ENCODE results near the gene CNTNAP2.

Gene CNTNAP2

GRCh38 chr7:147240468-147240867, 1123.9 kb downstream of the CNTNAP2 start:
- 94% methylated on average over 3 of the region's 5 CpGs for WGBS (ENCODE audit: insufficient coverage)
- Histone ChIP-seq H3K36me3 (ENCODE audit: control insufficient read depth in 4 of 4, insufficient read depth in 4 of 4, low read length in 3 of 4) (no peaks in the 10 kb centered on the region), H3K4me3 (ENCODE audit: control insufficient read depth in 1 of 7, extremely low read depth in 1 of 7, insufficient read depth in 4 of 7, low read depth in 2 of 7, low read length in 6 of 7) (no peak overlapping the region), H3K27ac (ENCODE audit: insufficient read depth in 1 of 2, low read depth in 1 of 2, low read length in 2 of 2, poor library complexity in 1 of 2, severe bottlenecking in 2 of 2) (no peak overlapping the region), H3K27me3 (replicated peaks in 2 of 5; ENCODE audit: control insufficient read depth in 4 of 5, insufficient read depth in 5 of 5, low read length in 4 of 5) (no peaks in the 10 kb centered on the region), H3K4me1 (ENCODE audit: control extremely low read depth in 1 of 4, control insufficient read depth in 4 of 4, insufficient read depth in 4 of 4, low read length in 3 of 4) (no peaks in the 10 kb centered on the region), H3K9me3 (ENCODE audit: control extremely low read depth in 1 of 5, control insufficient read depth in 4 of 5, insufficient read depth in 2 of 5, low read depth in 1 of 5, low read length in 4 of 5) (no peaks in the 10 kb centered on the region)
- CTCF ChIA-PET, result no interaction called here
- POLR2A ChIA-PET, result no interaction called here
- no peak for DNase-seq

DNA sequence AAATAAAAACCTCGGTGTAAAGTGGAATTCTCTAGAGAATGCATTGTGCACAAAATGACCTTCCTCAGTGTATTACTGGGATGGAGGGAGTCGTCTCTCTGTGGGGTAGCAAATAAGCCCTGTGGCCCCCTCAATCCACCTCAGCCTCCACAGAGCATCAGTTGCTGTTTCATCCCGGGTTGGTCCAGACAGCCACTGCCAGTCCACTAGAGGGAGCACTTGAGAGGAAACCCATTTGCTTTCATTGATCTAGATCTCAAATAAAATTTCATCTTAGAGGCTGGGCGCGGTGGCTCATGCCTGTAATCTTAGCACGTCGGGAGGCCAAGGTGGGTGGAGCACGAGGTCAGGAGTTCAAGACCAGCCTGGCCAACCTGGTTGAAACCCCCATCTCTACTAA, 1128.7 kb downstream of the CNTNAP2 start:
- no peaks in the 10 kb centered on the region for H3K27me3 ChIP-seq (replicated peaks in 2 of 5; ENCODE audit: control insufficient read depth in 4 of 5, insufficient read depth in 5 of 5, low read length in 4 of 5)
- no peak overlapping the region for H3K4me3 ChIP-seq (ENCODE audit: control insufficient read depth in 1 of 7, extremely low read depth in 1 of 7, insufficient read depth in 4 of 7, low read depth in 2 of 7, low read length in 6 of 7)
- ChIA-PET CTCF (no interaction called here), POLR2A (no interaction called here)
- DNase-seq, result peak; percentile 48 to 70 (median 63)
- H3K4me1 ChIP-seq (ENCODE audit: control extremely low read depth in 1 of 4, control insufficient read depth in 4 of 4, insufficient read depth in 4 of 4, low read length in 3 of 4), result no peaks in the 10 kb centered on the region
- H3K27ac ChIP-seq (ENCODE audit: insufficient read depth in 1 of 2, low read depth in 1 of 2, low read length in 2 of 2, poor library complexity in 1 of 2, severe bottlenecking in 2 of 2), result no peak overlapping the region
- WGBS (ENCODE audit: insufficient coverage), result 56% methylated on average over 6 of the region's 8 CpGs
- H3K36me3 ChIP-seq (ENCODE audit: control insufficient read depth in 4 of 4, insufficient read depth in 4 of 4, low read length in 3 of 4), result no peaks in the 10 kb centered on the region
- H3K9me3 ChIP-seq (ENCODE audit: control extremely low read depth in 1 of 5, control insufficient read depth in 4 of 5, insufficient read depth in 2 of 5, low read depth in 1 of 5, low read length in 4 of 5), result no peaks in the 10 kb centered on the region

DNA sequence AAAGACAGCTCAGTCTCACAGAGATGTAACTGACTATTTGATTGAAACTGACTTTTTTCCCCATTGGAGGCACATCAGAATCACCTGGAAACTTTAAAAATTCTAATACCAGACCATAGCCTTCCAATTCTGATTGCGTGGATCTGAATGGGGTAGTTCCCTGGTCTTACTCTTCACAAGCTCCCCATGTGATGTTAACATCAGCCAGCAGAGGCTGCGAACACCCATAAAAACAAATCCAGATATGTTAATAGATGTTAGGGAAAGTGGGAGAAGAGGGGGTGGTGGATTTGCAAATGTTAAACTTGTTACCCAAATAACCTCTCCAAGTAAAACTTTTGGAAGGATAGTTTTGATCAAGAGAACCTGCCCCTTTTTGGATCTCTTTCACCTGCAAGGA, 1133.4 kb downstream of the CNTNAP2 start:
- no peaks in the 10 kb centered on the region for H3K27me3 ChIP-seq (replicated peaks in 2 of 5; ENCODE audit: control insufficient read depth in 4 of 5, insufficient read depth in 5 of 5, low read length in 4 of 5)
- POLR2A ChIA-PET, result no interaction called here
- H3K9me3 ChIP-seq (ENCODE audit: control extremely low read depth in 1 of 5, control insufficient read depth in 4 of 5, insufficient read depth in 2 of 5, low read depth in 1 of 5, low read length in 4 of 5), result no peaks in the 10 kb centered on the region
- CTCF ChIA-PET, result interaction anchor here (0.6 to 1.8 kb wide), 3 partner anchors 11 to 1198 kb away, joined by 3 to 5 read pairs (median 3); no protein-coding TSS in a partner anchor
- no peak overlapping the region for H3K4me3 ChIP-seq (ENCODE audit: control insufficient read depth in 1 of 7, extremely low read depth in 1 of 7, insufficient read depth in 4 of 7, low read depth in 2 of 7, low read length in 6 of 7)
- no peaks in the 10 kb centered on the region for H3K36me3 ChIP-seq (ENCODE audit: control insufficient read depth in 4 of 4, insufficient read depth in 4 of 4, low read length in 3 of 4)
- DNase-seq, result no peak
- H3K4me1 ChIP-seq (ENCODE audit: control extremely low read depth in 1 of 4, control insufficient read depth in 4 of 4, insufficient read depth in 4 of 4, low read length in 3 of 4), result no peaks in the 10 kb centered on the region
- no CpG with 5 or more reads among the region's 2 CpGs for WGBS (ENCODE audit: insufficient coverage)
- no peak overlapping the region for H3K27ac ChIP-seq (ENCODE audit: insufficient read depth in 1 of 2, low read depth in 1 of 2, low read length in 2 of 2, poor library complexity in 1 of 2, severe bottlenecking in 2 of 2)

DNA sequence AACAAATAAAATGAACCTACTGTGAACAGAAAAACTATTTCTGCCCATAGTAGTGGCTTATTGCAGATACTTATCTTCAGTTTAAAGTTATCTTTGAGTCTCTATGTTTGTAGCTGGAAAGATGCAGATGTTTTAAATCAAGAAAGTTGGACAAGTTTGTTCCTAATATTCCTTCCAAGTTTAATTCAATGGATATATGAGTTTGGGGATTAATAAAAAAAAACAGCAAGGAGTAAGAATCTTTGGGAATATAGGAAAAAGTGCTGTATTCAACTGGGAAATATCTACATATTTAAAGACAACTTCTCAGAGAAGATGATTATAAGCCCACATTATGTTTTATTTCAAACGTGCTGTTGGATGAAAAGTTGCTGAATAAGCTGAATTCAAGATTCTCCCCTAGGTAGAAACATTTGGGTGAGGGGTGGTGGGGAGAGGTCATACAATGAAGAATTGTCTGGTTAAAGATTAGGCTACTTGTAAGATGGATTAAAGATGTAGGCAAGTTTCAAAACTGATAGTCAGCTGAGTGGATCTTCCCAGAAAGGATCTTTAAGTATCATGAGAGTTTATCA, 1135.2 kb downstream of the CNTNAP2 start:
- no peaks in the 10 kb centered on the region for H3K4me1 ChIP-seq (ENCODE audit: control extremely low read depth in 1 of 4, control insufficient read depth in 4 of 4, insufficient read depth in 4 of 4, low read length in 3 of 4)
- POLR2A ChIA-PET, result no interaction called here
- H3K27ac ChIP-seq (ENCODE audit: insufficient read depth in 1 of 2, low read depth in 1 of 2, low read length in 2 of 2, poor library complexity in 1 of 2, severe bottlenecking in 2 of 2), result no peak overlapping the region
- CTCF ChIA-PET, result no interaction called here
- no peaks in the 10 kb centered on the region for H3K27me3 ChIP-seq (replicated peaks in 2 of 5; ENCODE audit: control insufficient read depth in 4 of 5, insufficient read depth in 5 of 5, low read length in 4 of 5)
- 86% methylated on average over 1 of the region's 1 CpG for WGBS (ENCODE audit: insufficient coverage)
- H3K9me3 ChIP-seq (ENCODE audit: control extremely low read depth in 1 of 5, control insufficient read depth in 4 of 5, insufficient read depth in 2 of 5, low read depth in 1 of 5, low read length in 4 of 5), result no peaks in the 10 kb centered on the region
- no peaks in the 10 kb centered on the region for H3K36me3 ChIP-seq (ENCODE audit: control insufficient read depth in 4 of 4, insufficient read depth in 4 of 4, low read length in 3 of 4)
- H3K4me3 ChIP-seq (ENCODE audit: control insufficient read depth in 1 of 7, extremely low read depth in 1 of 7, insufficient read depth in 4 of 7, low read depth in 2 of 7, low read length in 6 of 7), result no peak overlapping the region
- DNase-seq, result no peak

- CTCF ChIA-PET, result no interaction called here
- Histone ChIP-seq H3K36me3 (ENCODE audit: control insufficient read depth in 4 of 4, insufficient read depth in 4 of 4, low read length in 3 of 4) (no peaks in the 10 kb centered on the region), H3K27ac (ENCODE audit: insufficient read depth in 1 of 2, low read depth in 1 of 2, low read length in 2 of 2, poor library complexity in 1 of 2, severe bottlenecking in 2 of 2) (no peak overlapping the region), H3K4me3 (ENCODE audit: control insufficient read depth in 1 of 7, extremely low read depth in 1 of 7, insufficient read depth in 4 of 7, low read depth in 2 of 7, low read length in 6 of 7) (no peak overlapping the region), H3K27me3 (replicated peaks in 2 of 5; ENCODE audit: control insufficient read depth in 4 of 5, insufficient read depth in 5 of 5, low read length in 4 of 5) (no peaks in the 10 kb centered on the region), H3K4me1 (ENCODE audit: control extremely low read depth in 1 of 4, control insufficient read depth in 4 of 4, insufficient read depth in 4 of 4, low read length in 3 of 4) (no peaks in the 10 kb centered on the region), H3K9me3 (ENCODE audit: control extremely low read depth in 1 of 5, control insufficient read depth in 4 of 5, insufficient read depth in 2 of 5, low read depth in 1 of 5, low read length in 4 of 5) (no peaks in the 10 kb centered on the region)
- POLR2A ChIA-PET, result no interaction called here
- 100% methylated on average over 1 of the region's 1 CpG for WGBS (ENCODE audit: insufficient coverage)
- DNase-seq, result no peak
Observed at GRCh38 chr7:147261693-147262092, 1145.1 kb downstream of the CNTNAP2 start.

DNA sequence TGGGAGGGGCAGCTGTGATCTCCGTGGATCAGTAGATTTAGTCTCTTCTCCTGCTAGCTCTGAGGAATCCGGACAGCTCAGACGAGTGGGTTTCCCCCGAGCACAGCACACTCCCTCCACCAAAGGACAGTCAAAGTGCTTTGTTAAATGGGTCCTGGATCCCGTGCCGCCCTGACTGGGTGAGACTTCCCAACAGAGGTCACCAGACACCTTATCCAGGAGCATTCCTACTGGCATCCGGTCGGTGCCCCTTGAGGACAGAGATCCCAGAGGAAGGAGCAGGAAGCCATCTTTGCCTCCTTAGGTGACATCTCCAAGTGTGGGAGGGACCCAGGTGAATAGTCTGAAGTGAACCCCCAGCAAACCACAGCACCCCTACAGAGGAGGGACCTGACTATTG, 1148.9 kb downstream of the CNTNAP2 start:
- H3K4me3 ChIP-seq (ENCODE audit: control insufficient read depth in 1 of 7, extremely low read depth in 1 of 7, insufficient read depth in 4 of 7, low read depth in 2 of 7, low read length in 6 of 7), result no peak overlapping the region
- no peaks in the 10 kb centered on the region for H3K27me3 ChIP-seq (replicated peaks in 2 of 5; ENCODE audit: control insufficient read depth in 4 of 5, insufficient read depth in 5 of 5, low read length in 4 of 5)
- H3K9me3 ChIP-seq (ENCODE audit: control extremely low read depth in 1 of 5, control insufficient read depth in 4 of 5, insufficient read depth in 2 of 5, low read depth in 1 of 5, low read length in 4 of 5), result no peaks in the 10 kb centered on the region
- no peak for DNase-seq
- POLR2A ChIA-PET, result no interaction called here
- H3K27ac ChIP-seq (ENCODE audit: insufficient read depth in 1 of 2, low read depth in 1 of 2, low read length in 2 of 2, poor library complexity in 1 of 2, severe bottlenecking in 2 of 2), result no peak overlapping the region
- WGBS (ENCODE audit: insufficient coverage), result 96% methylated on average over 8 of the region's 8 CpGs
- H3K4me1 ChIP-seq (ENCODE audit: control extremely low read depth in 1 of 4, control insufficient read depth in 4 of 4, insufficient read depth in 4 of 4, low read length in 3 of 4), result no peaks in the 10 kb centered on the region
- no peaks in the 10 kb centered on the region for H3K36me3 ChIP-seq (ENCODE audit: control insufficient read depth in 4 of 4, insufficient read depth in 4 of 4, low read length in 3 of 4)
- CTCF ChIA-PET, result no interaction called here

GRCh38 chr7:147276106-147276505, 1159.5 kb downstream of the CNTNAP2 start:
- no peak overlapping the region for H3K4me3 ChIP-seq (ENCODE audit: control insufficient read depth in 1 of 7, extremely low read depth in 1 of 7, insufficient read depth in 4 of 7, low read depth in 2 of 7, low read length in 6 of 7)
- POLR2A ChIA-PET, result no interaction called here
- peaks cover 0 to 2% (median 0%) of the 10 kb centered on the region in 5 experiments for H3K9me3 ChIP-seq (ENCODE audit: control extremely low read depth in 1 of 5, control insufficient read depth in 4 of 5, insufficient read depth in 2 of 5, low read depth in 1 of 5, low read length in 4 of 5)
- no peaks in the 10 kb centered on the region for H3K27me3 ChIP-seq (replicated peaks in 2 of 5; ENCODE audit: control insufficient read depth in 4 of 5, insufficient read depth in 5 of 5, low read length in 4 of 5)
- H3K4me1 ChIP-seq (ENCODE audit: control extremely low read depth in 1 of 4, control insufficient read depth in 4 of 4, insufficient read depth in 4 of 4, low read length in 3 of 4), result no peaks in the 10 kb centered on the region
- WGBS (ENCODE audit: insufficient coverage), result no CpG with 5 or more reads among the region's 1 CpG
- H3K36me3 ChIP-seq (ENCODE audit: control insufficient read depth in 4 of 4, insufficient read depth in 4 of 4, low read length in 3 of 4), result no peaks in the 10 kb centered on the region
- no peak overlapping the region for H3K27ac ChIP-seq (ENCODE audit: insufficient read depth in 1 of 2, low read depth in 1 of 2, low read length in 2 of 2, poor library complexity in 1 of 2, severe bottlenecking in 2 of 2)
- CTCF ChIA-PET, result no interaction called here
- no peak for DNase-seq

Measured in common myeloid progenitor, CD34-positive (primary cell).